Ovary (tissue), 9 donors: ENCODE measurements around the gene MBD6. TPM values are rescaled to one million over a fixed set of nuclear protein-coding genes. Genes with fewer than 3 reads are reported as not detected.
"Not testable (repeated sequence)": the region's sequence is repeated elsewhere in the genome, so short reads cannot be mapped to it uniquely, and the experiment has no call there.

Experiments used
- DNase-seq, 5 donors: peaks; one replicate each; pipeline ENCODE4 v3.0.0-alpha.2; 2019 to 2020
- H3K27ac ChIP-seq, 2 donors: fragments of 200-600 bp; one replicate each; pipeline versions ENCODE4 v1.5.1 to v1.8.0; 2019 to 2022
- H3K27me3 ChIP-seq: fragments of 200-600 bp; one replicate; pipeline ENCODE4 v1.8.0; 2022
- H3K36me3 ChIP-seq: fragments of 200-600 bp; sonication (generic); one replicate; pipeline ENCODE4 v1.5.1; 2019
- H3K4me1 ChIP-seq: one replicate; pipeline ENCODE4 v1.8.1; 2013; ENCODE audit warnings: mild to moderate bottlenecking, moderate library complexity; ENCODE audit not compliant: insufficient read depth
- H3K4me3 ChIP-seq: fragments of 200-600 bp; sonication (generic); one replicate; pipeline ENCODE4 v1.5.1; 2017
- H3K9me3 ChIP-seq, 2 donors: fragments of 200-600 bp in 1 of 2; sonication (generic) in 1 of 2; one replicate each; pipeline versions ENCODE4 v1.5.1 to v1.8.1; 2013 to 2019; ENCODE audit warnings: mild to moderate bottlenecking in 1 of 2, moderate library complexity in 1 of 2
- CTCF ChIP-seq, 3 donors: fragments of 450-650 bp in 2 of 3; fragments of 200-600 bp in 1 of 3; IDR thresholded peaks; one replicate each; pipeline versions ENCODE4 v1.5.1 to v1.8.0; 2016 to 2022; ENCODE audit warnings: antibody characterized with exemption in 3 of 3, mild to moderate bottlenecking in 1 of 3
- EP300 ChIP-seq: sonication (generic); formaldehyde crosslinking; IDR thresholded peaks from one replicate; pipeline ENCODE4 v1.6.1; 2017; ENCODE audit warnings: antibody characterized with exemption
- POLR2A ChIP-seq: fragments of 450-650 bp; IDR thresholded peaks from one replicate; pipeline ENCODE4 v1.6.1; 2017; ENCODE audit warnings: antibody characterized with exemption, mild to moderate bottlenecking, moderate library complexity
- WGBS, 3 donors: extraction: QIAGEN DNeasy Blood & Tissue Kit in 1 of 3; methylation state at CpG; one replicate each; pipeline versions ENCODE4 v1.1.5 to v1.1.7; 2013 to 2017; 5-methylcytosine and 5-hydroxymethylcytosine counted together
- intact Hi-C, 4 donors: fragments of 100-400 bp; cut with DNase I; formaldehyde crosslinking; loops; one replicate each; pipeline versions ENCODE4 v1.11.0 to v1.15.1; 2022 to 2023
- polyA plus RNA-seq, 2 donors: library from polyadenylated mRNA; stranded (reverse); fragments of 200-250 nt in 1 of 2; fragments of 350-450 nt in 1 of 2; fragmentation: Illumina TruSeq in 1 of 2; extraction: RNeasy Lipid Tissue Mini Kit (QIAGEN cat#74804) in 1 of 2; gene quantifications; one replicate each; pipeline ENCODE4 v1.2.3, GENCODE V29; 2013 to 2014
- total RNA-seq, 7 donors: library from RNA; depleted of rRNA in 2 of 7; stranded (reverse); fragments of >200 nt in 2 of 7; fragmentation: NEBNext Ultra II Directional in 3 of 7; extraction: Animal tissue kit (Norgen Biotek cat#: 25700) in 3 of 7; gene quantifications; one replicate each; pipeline versions ENCODE4 v1.1.0 to v1.2.4, GENCODE V29; 2016 to 2023
- donor health status: DM: no; HTN: no; CAD: no; lungs with moderate emphysema.
- donor health status: DM: no; HTN: no; CAD: no.
- donor health status: Bipolar disorder and iron deficiency.
- donor health status: DM: yes; HTN: yes; CAD: no.
- donor health status: DM: no; HTN: no; CAD: no.
- donor health status: DM: yes; HTN: yes; CAD: no.

Gene MBD6
- total and polyA plus RNA-seq, 9 donors = 18.1 to 122 (median 73.8) TPM

DNA sequence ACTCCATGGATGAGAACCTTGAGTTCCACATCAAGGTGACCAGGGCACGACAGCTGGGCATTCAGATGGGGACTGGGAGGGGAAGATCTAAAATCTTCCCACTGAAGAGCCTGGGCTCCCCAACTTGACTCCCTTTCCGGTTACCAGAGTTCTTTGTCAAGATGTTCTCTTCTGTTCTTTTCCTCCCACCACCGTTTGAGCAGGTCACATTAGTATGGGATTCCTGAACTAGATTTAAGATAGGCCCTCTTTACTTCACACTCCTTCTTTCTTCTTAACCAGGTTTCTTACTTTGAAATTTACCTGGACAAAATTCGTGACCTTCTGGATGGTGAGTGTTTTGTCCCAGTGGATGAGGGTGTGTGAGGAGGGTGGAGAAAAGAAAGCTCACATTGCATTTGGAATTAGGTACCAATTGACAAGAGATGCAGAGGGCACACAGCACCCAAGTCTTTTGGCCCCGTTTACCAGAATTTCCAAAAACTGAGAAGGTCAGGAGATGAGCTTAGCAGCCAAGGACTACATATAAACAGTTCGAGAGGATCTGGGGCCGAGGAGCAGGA lies 41.6 kb downstream of the MBD6 start:
- H3K4me1 ChIP-seq = no peaks in the 10 kb centered on the region
- DNase-seq = no peak
- H3K36me3 ChIP-seq = no peaks in the 10 kb centered on the region
- no peak overlapping the region for H3K27ac ChIP-seq
- H3K9me3 ChIP-seq = no peaks in the 10 kb centered on the region
- WGBS, 3 donors = 81 to 85% (median 83%) methylated on average over 7 of the region's 7 CpGs
- H3K4me3 ChIP-seq = no peak overlapping the region
- TF ChIP-seq POLR2A (no peak), EP300 (no peak), CTCF (IDR thresholded peaks at IDR 0.05) (no peak)
- H3K27me3 ChIP-seq = no peaks in the 10 kb centered on the region
- intact Hi-C loops = no loop called here

- Histone ChIP-seq H3K4me3 (no peak overlapping the region), H3K27ac (no peak overlapping the region), H3K4me1 (no peaks in the 10 kb centered on the region), H3K27me3 (no peaks in the 10 kb centered on the region), H3K9me3 (no peaks in the 10 kb centered on the region), H3K36me3 (no peaks in the 10 kb centered on the region)
- intact Hi-C loops = no loop called here
- DNase-seq = no peak
- TF ChIP-seq CTCF (IDR thresholded peaks at IDR 0.05) = no peak
- no peak for TF ChIP-seq POLR2A
- WGBS, 3 donors = 68 to 73% (median 72%) methylated on average over 6 of the region's 6 CpGs
Observed at GRCh38 chr12:57568838-57569237, 46.2 kb downstream of the MBD6 start.

DNA sequence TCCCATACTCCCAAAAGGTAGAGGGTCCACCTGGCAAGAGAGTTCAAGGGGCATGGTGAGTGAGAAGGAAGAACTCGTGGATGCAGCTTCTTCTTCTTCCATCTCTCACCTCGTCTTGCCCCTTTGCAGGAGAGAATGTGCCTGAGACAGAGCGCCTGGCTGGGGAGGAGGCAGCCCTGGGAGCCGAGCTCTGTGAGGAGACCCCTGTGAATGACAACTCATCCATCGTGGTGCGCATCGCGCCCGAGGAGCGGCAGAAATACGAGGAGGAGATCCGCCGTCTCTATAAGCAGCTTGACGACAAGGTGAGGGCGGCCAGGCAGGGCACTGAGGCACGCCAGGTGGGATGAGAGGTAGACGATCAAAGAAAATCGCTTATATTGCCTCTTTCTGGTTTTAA lies 47.2 kb downstream of the MBD6 start:
- Histone ChIP-seq H3K4me3 (no peak overlapping the region), H3K36me3 (no peaks in the 10 kb centered on the region), H3K27me3 (no peaks in the 10 kb centered on the region), H3K27ac (no peak overlapping the region), H3K9me3 (no peaks in the 10 kb centered on the region), H3K4me1 (no peaks in the 10 kb centered on the region)
- intact Hi-C loops = no loop called here
- TF ChIP-seq POLR2A (no peak), EP300 (no peak), CTCF (IDR thresholded peaks at IDR 0.05) (no peak)
- WGBS, 3 donors = 83 to 87% (median 84%) methylated on average over 18 of the region's 18 CpGs
- no peak for DNase-seq

- H3K27ac ChIP-seq, intact Hi-C loops, H3K27me3 ChIP-seq, H3K4me3 ChIP-seq, H3K4me1 ChIP-seq, DNase-seq, H3K36me3 ChIP-seq, H3K9me3 ChIP-seq: not testable (repeated sequence)
- WGBS, 3 donors = 80 to 84% (median 82%) methylated on average over 13 of the region's 13 CpGs
Observed at GRCh38 chr12:57570438-57570837, 47.8 kb downstream of the MBD6 start.

GRCh38 chr12:57571926-57572762 lies 49.5 kb downstream of the MBD6 start:
- no peak for DNase-seq
- 82 to 89% (median 88%) methylated on average over 12 of the region's 12 CpGs for WGBS, 3 donors
- intact Hi-C loops = no loop called here
- no peaks in the 10 kb centered on the region for H3K4me1 ChIP-seq
- H3K27ac ChIP-seq = no peak overlapping the region
- H3K4me3 ChIP-seq = no peak overlapping the region
- no peaks in the 10 kb centered on the region for H3K27me3 ChIP-seq
- H3K36me3 ChIP-seq = no peaks in the 10 kb centered on the region
- no peaks in the 10 kb centered on the region for H3K9me3 ChIP-seq
- no peak for TF ChIP-seq CTCF (IDR thresholded peaks at IDR 0.05)
- no peak for TF ChIP-seq POLR2A
- no peak for TF ChIP-seq EP300
